ENCODE data around the gene PODN.

Gene PODN

GRCh38 chr1:53080769-53081168 is 18.8 kb downstream of the PODN start:
- DNase-seq (ENCODE audit: extremely low read depth, low read depth) = no peak
- TF ChIP-seq, protein P1, sequence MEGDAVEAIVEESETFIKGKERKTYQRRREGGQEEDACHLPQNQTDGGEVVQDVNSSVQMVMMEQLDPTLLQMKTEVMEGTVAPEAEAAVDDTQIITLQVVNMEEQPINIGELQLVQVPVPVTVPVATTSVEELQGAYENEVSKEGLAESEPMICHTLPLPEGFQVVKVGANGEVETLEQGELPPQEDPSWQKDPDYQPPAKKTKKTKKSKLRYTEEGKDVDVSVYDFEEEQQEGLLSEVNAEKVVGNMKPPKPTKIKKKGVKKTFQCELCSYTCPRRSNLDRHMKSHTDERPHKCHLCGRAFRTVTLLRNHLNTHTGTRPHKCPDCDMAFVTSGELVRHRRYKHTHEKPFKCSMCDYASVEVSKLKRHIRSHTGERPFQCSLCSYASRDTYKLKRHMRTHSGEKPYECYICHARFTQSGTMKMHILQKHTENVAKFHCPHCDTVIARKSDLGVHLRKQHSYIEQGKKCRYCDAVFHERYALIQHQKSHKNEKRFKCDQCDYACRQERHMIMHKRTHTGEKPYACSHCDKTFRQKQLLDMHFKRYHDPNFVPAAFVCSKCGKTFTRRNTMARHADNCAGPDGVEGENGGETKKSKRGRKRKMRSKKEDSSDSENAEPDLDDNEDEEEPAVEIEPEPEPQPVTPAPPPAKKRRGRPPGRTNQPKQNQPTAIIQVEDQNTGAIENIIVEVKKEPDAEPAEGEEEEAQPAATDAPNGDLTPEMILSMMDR (IDR thresholded peaks at IDR 0.05; ENCODE audit: low read depth, low read length, missing control alignments) = no peak
- H3K4me3 ChIP-seq (replicated peaks; ENCODE audit: low read depth, low read length) = no peak overlapping the region

DNA sequence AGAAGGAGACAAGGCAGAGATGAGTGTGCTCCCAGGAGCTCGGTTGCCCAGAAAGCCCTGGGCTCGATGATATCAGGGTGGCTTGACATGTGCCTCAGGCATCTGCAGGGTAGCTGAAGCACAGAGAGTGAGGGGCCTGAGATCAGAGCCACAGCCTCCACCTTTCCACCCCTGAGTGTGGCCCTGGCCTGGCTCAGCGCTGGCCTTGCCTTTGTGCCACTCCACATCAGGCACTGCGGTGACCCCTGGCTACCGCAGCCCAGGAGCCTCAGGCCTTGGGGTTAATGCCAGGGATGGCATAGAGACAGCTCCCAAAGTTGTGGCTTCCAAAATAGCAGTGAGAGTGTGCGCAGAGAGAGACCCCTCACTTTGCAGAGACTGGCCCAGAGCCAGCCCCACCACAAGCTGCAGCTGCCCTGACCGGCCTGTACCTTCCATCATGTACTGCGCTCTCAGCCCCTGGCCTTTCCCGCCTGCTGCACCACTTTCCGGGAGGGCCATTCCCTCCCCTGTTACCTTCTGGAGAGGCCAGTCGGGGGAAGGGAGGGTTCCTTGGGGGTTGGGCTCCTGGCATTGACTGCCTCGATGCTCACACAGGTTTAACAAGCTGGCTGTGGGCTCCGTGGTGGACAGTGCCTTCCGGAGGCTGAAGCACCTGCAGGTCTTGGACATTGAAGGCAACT is 19.5 kb downstream of the PODN start:
- no peak overlapping the region for H3K4me3 ChIP-seq (replicated peaks; ENCODE audit: low read depth, low read length)
- TF ChIP-seq, protein P1 (IDR thresholded peaks at IDR 0.05; ENCODE audit: low read depth, low read length, missing control alignments) = no peak
- DNase-seq (ENCODE audit: extremely low read depth, low read depth) = no peak

GRCh38 chr1:53082826-53083455 is 20.9 kb downstream of the PODN start:
- DNase-seq (ENCODE audit: extremely low read depth, low read depth) = no peak
- TF ChIP-seq, protein P1 (IDR thresholded peaks at IDR 0.05; ENCODE audit: low read depth, low read length, missing control alignments) = no peak
- no peak overlapping the region for H3K4me3 ChIP-seq (replicated peaks; ENCODE audit: low read depth, low read length)

DNA sequence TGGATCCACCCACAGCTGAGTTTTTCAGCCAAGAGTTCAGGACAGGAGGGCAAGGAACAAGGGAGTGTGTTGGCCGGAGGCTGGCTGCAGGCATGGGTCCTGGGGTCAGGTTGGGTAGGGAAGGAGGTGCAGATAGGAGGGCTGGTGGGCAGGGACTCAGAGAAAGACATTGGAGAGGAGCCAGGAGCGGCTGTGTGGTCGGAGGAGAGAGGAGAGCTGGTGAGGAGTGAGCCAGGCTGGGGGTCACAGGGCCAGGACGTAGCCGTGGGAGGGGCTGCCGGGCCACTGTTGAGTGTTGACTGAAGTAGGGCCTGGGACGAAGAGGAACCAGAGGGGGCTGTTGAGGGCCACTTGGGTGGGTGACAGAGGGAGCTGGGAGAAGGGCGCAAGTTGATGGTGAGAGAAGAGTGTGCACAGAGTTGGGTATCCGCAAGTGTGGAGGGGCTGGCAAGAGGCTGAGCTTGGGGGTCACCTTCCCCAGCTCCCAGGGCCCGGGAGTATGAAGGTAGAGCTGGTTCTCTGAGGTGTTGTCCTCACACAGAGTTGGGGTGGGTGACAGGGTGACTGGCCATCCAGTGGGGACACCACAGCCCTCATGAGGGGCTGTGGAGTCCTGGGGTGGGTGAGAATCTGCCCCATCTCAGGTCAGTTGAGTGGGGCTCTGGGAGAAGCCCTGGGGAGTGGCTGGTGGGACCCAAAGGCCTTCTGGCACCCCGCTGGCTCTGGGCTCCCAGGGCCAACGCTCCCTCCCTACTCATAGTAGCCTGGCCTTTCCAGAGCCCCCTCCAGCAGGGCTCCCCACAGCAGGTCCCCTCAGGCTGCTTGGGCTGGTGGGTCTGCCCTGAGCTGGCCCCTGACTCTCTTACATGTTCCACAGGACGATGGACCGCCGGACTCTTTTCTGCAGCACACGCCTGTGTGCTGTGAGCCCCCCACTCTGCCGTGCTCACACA is 21.9 kb downstream of the PODN start:
- TF ChIP-seq, protein P1 (IDR thresholded peaks at IDR 0.05; ENCODE audit: low read depth, low read length, missing control alignments) = no peak
- H3K4me3 ChIP-seq (replicated peaks; ENCODE audit: low read depth, low read length) = no peak overlapping the region
- DNase-seq (ENCODE audit: extremely low read depth, low read depth) = no peak

DNA sequence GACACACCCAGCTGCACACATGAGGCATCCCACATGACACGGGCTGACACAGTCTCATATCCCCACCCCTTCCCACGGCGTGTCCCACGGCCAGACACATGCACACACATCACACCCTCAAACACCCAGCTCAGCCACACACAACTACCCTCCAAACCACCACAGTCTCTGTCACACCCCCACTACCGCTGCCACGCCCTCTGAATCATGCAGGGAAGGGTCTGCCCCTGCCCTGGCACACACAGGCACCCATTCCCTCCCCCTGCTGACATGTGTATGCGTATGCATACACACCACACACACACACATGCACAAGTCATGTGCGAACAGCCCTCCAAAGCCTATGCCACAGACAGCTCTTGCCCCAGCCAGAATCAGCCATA is 22.6 kb downstream of the PODN start:
- H3K4me3 ChIP-seq (replicated peaks; ENCODE audit: low read depth, low read length) = no peak overlapping the region
- DNase-seq (ENCODE audit: extremely low read depth, low read depth) = no peak
- TF ChIP-seq, protein P1 (IDR thresholded peaks at IDR 0.05; ENCODE audit: low read depth, low read length, missing control alignments) = no peak

DNA sequence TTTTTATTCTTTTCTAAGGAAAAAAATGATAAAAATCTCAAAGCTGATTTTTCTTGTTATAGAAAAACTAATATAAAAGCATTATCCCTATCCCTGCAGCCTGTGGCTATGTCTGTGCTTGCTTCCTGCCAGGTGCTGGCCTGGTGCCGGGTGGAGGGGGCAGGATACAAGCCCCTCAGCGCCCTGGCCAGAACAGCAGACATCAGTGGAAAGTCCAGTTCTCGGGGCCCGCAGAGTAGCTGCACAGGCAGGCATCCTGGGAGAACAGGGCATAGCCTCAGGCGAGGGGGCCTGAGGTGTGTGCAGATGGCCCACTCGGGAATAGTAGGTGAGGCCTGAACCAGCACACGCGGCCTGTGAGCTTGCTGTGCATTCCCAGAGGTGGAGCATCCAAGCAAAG is 23.4 kb downstream of the PODN start:
- no peak overlapping the region for H3K4me3 ChIP-seq (replicated peaks; ENCODE audit: low read depth, low read length)
- no peak for DNase-seq (ENCODE audit: extremely low read depth, low read depth)
- TF ChIP-seq, protein P1 (IDR thresholded peaks at IDR 0.05; ENCODE audit: low read depth, low read length, missing control alignments) = no peak
